Mucosa of descending colon (tissue), 3 donors: Measurements from ENCODE around the gene TARBP2. TPM values are rescaled to one million over a fixed set of nuclear protein-coding genes. Genes with fewer than 3 reads are reported as not detected.

Experiments used
- ATAC-seq: fragments of 200-7000 bp; cut with Tn5 transposase; one replicate; pipeline ENCODE4 v1.9.1; 2020; ENCODE audit warnings: mild to moderate bottlenecking, moderate library complexity
- DNase-seq, 3 donors: peaks; one replicate each; pipeline ENCODE4 v3.0.0-alpha.2; 2020
- H3K36me3 ChIP-seq: fragments of 200-600 bp; one replicate; pipeline ENCODE4 v1.8.0; 2021; ENCODE audit warnings: low read depth, mild to moderate bottlenecking
- H3K4me1 ChIP-seq: fragments of 200-600 bp; one replicate; pipeline ENCODE4 v1.8.0; 2021; ENCODE audit warnings: low read depth, mild to moderate bottlenecking
- H3K4me3 ChIP-seq: fragments of 200-600 bp; one replicate; pipeline ENCODE4 v1.8.0; 2021; ENCODE audit warnings: mild to moderate bottlenecking
- H3K9me3 ChIP-seq: fragments of 200-600 bp; one replicate; pipeline ENCODE4 v1.8.0; 2021; ENCODE audit warnings: mild to moderate bottlenecking
- CTCF ChIP-seq: fragments of 200-600 bp; IDR thresholded peaks from one replicate; pipeline ENCODE4 v1.8.0; 2022; ENCODE audit warnings: antibody characterized with exemption, mild to moderate bottlenecking
- intact Hi-C, 2 donors: fragments of 100-400 bp; cut with DNase I in 1 of 2; cut with micrococcal nuclease in 1 of 2; formaldehyde crosslinking; loops; one replicate each; pipeline versions ENCODE4 v1.11.0 to v1.11.1; 2022; cut with DNase I, micrococcal nuclease
- total RNA-seq, 3 donors: library from RNA; stranded (reverse); fragmentation: NEBNext Ultra II Directional in 2 of 3; extraction: Animal tissue kit (Norgen Biotek cat#: 25700) in 2 of 3; gene quantifications; one replicate each; pipeline versions ENCODE4 v1.2.1 to v1.2.4, GENCODE V29; 2021 to 2023
- donor health status: DM: no; HTN: no; CAD: no; lungs with moderate emphysema.
- donor health status: DM: no; HTN: no; CAD: no.
- donor health status: DM: no; HTN: yes; CAD: no.

The TARBP2 gene
- total RNA-seq, 3 donors from 2014 or later: 22.9 to 26.8 (median 25.1) TPM

- no peak for TF ChIP-seq CTCF
- Histone ChIP-seq H3K4me3 (no peak overlapping the region), H3K9me3 (no peaks in the 10 kb centered on the region), H3K36me3 (peaks cover 42% of the 10 kb centered on the region), H3K4me1 (peaks cover under 1% of the 10 kb centered on the region)
- no peak for ATAC-seq
- DNase-seq: no peak
- intact Hi-C loops: no loop called here
These were observed 34.0 kb upstream of the TARBP2 start for GRCh38 chr12:53467082-53467481.

GRCh38 chr12:53467880-53468279 is 33.2 kb upstream of the TARBP2 start:
- ATAC-seq (no peak), DNase-seq (no peak)
- no peaks in the 10 kb centered on the region for H3K9me3 ChIP-seq
- no peak overlapping the region for H3K4me3 ChIP-seq
- no peak for TF ChIP-seq CTCF
- intact Hi-C loops: no loop called here
- H3K4me1 ChIP-seq: peaks cover 4% of the 10 kb centered on the region
- peaks cover 42% of the 10 kb centered on the region for H3K36me3 ChIP-seq

DNA sequence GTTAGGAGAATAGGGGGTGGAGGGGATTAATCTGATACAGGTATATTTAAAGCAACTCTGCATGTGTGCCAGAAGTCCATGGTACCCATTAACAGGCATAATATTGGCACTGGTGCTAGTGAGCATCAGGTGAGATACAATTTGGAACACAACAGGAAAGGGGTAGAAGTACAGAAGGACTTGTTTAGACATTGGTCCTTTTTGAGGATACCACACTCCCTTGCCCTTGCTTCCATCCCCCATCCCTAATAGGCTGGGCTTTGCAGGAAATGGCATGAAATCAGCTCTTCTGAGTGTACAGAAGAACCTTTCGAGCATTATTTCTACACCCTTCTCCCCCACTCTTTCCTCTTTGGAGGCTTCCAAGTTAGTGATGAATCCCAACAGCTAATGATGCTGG is 32.8 kb upstream of the TARBP2 start:
- TF ChIP-seq CTCF: no peak
- peaks cover 4% of the 10 kb centered on the region for H3K4me1 ChIP-seq
- no peaks in the 10 kb centered on the region for H3K9me3 ChIP-seq
- DNase-seq: no peak
- no peak for ATAC-seq
- no peak overlapping the region for H3K4me3 ChIP-seq
- H3K36me3 ChIP-seq: peaks cover 42% of the 10 kb centered on the region
- intact Hi-C loops: no loop called here

DNA sequence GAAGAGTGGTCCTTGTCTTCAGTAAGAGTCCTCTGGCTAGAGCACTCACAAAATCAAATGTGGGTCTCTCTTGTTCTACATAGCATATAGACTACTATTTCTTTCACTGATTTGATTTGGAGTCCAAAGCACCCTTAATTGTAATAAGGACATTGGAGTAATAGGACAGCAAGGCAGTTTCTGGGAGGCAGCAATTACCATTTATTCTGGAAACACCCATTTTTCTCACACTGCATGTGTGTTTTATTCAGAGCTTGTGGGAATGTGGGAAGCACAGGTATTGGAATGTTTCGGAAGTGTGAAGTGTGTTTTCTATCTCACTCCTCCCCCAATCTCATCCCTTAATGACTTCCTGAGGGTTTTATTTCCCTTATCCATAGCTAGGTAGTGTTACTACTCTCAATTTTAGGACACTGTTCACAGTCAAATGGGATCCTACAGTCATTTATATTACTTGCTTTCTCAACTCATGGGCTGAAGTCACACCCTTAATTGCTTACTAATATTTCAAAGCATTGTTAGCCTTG is 29.0 kb upstream of the TARBP2 start:
- Histone ChIP-seq H3K36me3 (peaks cover 28% of the 10 kb centered on the region), H3K4me3 (no peak overlapping the region), H3K9me3 (no peaks in the 10 kb centered on the region), H3K4me1 (peaks cover 9% of the 10 kb centered on the region)
- intact Hi-C loops: no loop called here
- DNase-seq (no peak), ATAC-seq (no peak)
- TF ChIP-seq CTCF: no peak

DNA sequence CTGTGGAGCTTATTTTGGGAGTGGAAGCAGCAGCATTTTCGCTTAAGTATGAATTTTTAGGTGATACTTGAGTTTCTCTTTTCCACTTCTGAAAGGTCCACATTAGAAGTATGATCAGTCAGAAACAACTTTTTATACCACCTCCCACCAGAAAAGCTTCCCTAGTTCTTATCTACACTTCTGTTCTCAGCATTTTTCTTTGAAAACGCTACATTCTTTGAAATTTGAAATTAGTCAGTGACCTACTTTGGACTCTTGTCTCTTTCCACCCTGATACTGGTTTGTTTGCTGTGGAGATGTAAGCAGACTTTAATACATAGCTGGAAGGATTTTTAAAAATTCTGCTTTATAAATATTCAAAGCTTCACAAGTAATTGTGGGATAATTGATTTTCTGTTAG is 27.0 kb upstream of the TARBP2 start:
- DNase-seq (no peak), ATAC-seq (no peak)
- TF ChIP-seq CTCF: no peak
- no peak overlapping the region for H3K4me3 ChIP-seq
- H3K36me3 ChIP-seq: peaks cover 13% of the 10 kb centered on the region
- H3K4me1 ChIP-seq: peaks cover 9% of the 10 kb centered on the region
- intact Hi-C loops: no loop called here
- H3K9me3 ChIP-seq: no peaks in the 10 kb centered on the region

DNA sequence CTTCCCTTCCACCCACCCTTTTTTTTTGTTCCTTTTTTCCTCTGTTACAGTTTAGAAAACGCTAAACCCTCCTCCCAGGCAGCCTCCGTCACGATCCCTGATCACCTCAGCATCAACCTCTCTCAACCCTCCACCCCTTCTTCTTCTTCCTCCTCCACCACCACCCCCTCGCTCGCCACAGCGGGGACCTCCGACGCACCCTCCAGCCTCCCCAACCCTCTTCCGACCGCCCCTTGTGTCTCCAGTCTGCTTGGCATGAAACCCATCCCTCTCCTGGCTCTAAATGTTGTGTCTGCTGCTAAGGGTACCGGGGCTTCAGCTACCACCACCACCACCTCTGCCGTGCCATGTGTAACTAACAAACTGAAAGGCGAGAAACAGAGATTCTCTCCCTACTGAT is 26.3 kb upstream of the TARBP2 start:
- DNase-seq (no peak), ATAC-seq (no peak)
- H3K9me3 ChIP-seq: no peaks in the 10 kb centered on the region
- peaks cover 7% of the 10 kb centered on the region for H3K36me3 ChIP-seq
- intact Hi-C loops: no loop called here
- TF ChIP-seq CTCF: no peak
- H3K4me3 ChIP-seq: no peak overlapping the region
- peaks cover 9% of the 10 kb centered on the region for H3K4me1 ChIP-seq
